ENCODE results near the gene MTG2.

MTG2 gene, protein sequence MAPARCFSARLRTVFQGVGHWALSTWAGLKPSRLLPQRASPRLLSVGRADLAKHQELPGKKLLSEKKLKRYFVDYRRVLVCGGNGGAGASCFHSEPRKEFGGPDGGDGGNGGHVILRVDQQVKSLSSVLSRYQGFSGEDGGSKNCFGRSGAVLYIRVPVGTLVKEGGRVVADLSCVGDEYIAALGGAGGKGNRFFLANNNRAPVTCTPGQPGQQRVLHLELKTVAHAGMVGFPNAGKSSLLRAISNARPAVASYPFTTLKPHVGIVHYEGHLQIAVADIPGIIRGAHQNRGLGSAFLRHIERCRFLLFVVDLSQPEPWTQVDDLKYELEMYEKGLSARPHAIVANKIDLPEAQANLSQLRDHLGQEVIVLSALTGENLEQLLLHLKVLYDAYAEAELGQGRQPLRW

DNA sequence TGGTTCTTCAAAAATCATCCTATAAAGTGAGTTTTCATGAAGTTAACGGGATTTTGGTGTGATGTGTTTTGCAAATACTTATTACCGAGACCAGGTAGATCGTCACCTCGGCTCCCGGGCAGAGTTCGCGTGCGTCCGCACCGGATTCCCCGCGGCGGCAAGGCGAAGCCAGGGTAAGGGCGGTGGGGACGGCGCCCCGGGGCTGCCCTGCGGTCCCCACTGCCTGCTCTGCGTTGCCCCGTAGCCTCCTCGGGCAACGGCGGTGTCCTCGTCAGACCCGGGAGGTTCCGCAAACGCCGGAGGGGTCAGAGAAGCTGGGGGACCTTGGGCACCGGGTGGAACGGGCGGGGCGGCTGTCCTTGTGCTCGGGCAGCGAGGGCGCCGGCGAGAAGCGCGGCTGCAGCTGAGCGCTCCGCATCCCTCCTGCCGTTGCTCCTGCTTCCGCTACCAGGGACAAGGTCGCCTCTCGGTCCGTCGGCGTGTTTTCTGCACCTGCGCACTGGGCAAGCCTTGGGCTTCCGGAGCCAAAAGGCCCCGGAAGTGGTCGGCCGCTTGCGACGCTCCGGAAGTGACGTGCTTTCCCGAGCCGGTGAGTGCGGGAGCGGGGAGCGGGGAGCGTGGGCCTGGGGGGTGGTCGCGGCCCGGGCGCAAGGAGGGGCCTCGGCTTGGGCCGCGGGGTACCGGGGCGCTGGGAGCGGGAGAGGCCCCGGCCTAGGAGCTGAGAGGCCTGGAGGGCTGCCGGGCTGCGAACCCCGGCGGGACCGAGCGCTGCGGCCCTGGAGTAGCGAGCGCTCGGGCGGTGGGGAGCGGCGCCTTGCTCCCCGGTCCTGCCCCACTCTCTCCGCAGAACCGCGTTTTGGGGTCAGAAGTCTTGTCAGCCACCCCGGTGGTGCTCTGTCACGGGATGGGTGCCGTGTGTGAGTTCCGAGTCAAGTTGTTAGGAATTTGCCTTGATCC, at the start of gene MTG2:
Gene MTG2 (plus strand): TSS at position 560 of the 957 bp plus-strand sequence. CDS start 10,393 bp downstream, outside the sequence.
- DNase-seq (ENCODE audit: low spot score): peak; percentile 96

DNA sequence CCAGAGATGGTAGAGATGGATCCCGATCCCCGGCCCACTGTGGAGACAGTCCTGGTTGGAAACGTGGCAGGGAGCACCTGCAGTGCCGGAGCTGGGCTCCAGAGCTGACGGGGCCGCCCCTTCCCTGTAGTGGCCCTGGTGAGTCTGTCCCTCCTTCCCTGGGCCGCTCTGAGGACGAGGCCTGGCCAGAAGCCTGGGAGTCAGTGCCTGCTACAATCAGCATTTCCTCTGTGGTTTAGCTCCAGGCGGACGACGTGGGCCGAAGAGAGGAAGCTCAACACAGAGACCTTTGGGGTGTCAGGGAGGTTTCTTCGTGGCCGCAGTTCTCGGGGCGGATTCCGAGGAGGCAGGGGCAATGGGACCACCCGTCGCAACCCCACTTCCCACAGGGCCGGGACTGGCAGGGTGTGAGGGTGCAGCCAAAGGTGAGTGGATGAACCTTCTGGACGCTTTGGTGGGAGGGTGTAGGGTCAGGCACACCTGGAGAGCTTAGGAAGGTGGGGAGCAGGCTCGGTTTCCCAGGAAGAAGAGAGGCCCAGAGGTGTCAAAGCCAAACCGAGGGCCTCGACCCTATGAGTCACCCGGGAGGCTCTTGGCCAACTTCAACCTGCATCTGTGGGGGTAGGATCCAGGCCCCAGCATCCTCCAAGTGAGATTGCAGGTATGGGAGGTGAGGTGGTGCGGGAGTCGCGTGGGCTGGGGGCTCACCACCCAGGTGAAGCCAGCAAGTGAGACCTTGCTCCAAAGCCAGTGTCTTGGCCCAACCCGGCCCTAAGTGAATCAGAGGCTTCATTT, 49.6 kb upstream of the MTG2 start:
- no peak for DNase-seq (ENCODE audit: low spot score)

DNA sequence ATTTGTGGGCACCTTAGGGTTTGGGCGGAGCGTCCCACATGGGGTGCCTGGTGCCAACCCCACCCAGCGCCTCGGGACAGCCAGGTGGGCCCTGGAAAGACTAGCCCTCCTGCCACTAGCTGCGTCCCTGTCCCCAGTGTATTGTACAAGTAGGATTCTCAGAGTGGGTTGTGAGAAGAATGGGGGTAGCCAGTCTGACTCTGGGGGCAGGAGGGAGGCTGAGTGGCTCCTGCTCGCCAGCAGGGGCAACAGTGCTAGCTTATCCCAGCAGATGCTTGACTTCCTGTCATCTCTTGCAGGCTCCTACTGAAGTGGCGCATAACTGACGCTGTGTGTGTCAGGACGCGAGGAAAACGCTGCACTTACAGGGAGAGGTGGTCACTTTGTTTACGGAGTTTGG, 49.0 kb upstream of the MTG2 start:
- no peak for DNase-seq (ENCODE audit: low spot score)

DNA sequence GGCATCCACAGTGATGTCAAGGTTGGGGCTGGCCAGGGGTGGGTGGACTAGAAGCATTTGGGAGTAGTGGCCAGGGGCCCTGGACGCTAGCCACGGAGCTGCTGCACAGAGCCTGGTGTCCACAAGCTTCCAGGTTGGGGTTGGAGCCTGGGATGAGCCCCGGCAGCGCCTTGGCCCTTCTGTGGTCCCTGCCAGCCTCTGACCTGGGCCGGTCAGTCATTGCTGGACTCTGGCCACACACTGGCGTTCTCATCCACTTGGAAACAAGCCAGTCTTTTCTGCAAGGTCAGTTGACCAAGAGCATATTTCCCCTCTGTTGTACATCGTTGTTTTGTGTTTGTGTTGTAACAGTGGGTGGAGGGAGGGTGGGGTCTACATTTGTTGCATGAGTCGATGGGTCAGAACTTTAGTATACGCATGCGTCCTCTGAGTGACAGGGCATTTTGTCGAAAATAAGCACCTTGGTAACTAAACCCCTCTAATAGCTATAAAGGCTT, 48.0 kb upstream of the MTG2 start:
- DNase-seq (ENCODE audit: low spot score): peak; percentile 45

DNA sequence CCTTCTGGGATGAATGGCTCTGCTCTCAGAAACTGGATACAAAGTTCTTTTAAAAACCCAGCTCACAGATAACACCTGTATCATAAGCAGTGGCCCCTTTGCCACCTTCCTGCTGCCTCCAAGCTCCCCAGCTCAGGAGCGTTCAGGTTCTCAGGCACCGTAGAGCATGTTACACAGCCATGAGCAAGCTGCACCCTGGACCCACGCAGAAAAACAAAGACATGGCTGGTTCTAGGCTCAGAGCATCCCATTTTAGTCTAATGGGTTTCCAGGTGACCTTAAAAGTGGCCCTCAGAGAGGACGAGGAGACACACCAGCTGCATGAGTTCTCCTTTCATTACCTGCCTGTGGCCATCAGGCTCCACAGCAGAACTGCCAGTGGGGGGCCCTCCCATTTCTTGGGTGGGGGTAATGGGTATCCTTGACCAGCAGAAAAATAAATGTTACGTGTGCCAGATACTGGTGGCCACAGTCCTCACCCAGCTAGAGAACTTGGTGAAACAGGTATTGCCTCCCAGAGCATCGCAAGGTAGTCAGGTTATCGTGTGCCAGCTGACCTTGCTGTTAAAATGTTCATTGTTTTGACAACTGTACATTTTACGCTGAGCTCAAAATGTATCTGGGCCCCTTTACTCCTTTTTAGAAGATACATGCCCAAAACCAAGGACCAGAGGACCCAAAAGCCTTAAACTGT, 47.1 kb upstream of the MTG2 start:
- no peak for DNase-seq (ENCODE audit: low spot score)

DNA sequence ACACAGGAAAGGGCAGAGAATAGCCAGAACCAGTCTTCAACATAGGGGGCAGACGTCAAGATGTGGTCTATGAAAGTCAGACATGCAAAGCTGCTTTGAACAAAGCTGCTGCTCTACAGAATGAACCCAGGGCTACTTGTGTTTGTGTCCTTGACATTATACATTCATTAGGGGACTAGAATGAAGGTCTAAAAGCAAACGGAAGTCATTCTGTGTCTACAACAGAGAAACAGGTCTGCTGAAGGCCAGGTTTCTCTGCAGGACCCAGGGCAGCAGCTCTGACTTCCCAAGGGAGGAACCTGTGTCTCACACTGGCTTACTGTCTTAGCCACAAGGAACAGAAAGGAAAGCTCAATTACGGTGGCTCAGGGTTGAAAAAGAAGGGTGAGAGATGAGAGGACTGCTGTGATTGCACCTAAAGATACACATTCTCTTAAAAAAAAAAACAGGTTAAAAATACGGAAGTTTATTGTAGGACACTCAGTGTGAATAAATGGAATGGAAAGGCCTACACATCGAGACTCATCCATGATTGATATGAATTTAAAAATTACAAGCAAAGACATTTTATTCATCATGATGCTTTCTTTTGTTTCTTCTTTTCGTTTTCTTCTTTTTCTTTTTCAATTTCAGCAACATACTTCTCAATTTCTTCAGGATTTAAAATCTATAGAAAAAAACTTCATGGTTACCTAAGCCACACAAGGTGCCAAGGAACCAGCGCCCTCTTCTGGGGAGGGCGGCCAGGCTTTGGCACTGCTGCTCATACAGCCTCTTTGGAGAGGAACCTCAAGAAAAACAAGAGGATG, 46.3 kb upstream of the MTG2 start:
- DNase-seq (ENCODE audit: low spot score): peak; percentile 68

DNA sequence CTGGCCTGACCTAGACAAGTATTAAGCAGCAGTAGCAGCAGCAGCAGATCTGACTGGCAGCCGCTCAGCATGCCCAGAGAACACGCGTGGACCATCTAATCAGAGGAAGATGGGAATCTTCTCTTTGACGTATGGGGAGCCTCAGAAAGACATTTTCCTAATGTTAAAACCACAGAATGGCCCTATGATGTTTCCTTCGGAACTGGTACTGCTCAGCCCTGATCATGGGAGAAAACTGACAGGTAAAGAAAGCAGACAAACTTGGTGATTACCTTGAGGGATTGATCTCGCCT, 45.8 kb upstream of the MTG2 start:
- DNase-seq (ENCODE audit: low spot score): no peak

DNA sequence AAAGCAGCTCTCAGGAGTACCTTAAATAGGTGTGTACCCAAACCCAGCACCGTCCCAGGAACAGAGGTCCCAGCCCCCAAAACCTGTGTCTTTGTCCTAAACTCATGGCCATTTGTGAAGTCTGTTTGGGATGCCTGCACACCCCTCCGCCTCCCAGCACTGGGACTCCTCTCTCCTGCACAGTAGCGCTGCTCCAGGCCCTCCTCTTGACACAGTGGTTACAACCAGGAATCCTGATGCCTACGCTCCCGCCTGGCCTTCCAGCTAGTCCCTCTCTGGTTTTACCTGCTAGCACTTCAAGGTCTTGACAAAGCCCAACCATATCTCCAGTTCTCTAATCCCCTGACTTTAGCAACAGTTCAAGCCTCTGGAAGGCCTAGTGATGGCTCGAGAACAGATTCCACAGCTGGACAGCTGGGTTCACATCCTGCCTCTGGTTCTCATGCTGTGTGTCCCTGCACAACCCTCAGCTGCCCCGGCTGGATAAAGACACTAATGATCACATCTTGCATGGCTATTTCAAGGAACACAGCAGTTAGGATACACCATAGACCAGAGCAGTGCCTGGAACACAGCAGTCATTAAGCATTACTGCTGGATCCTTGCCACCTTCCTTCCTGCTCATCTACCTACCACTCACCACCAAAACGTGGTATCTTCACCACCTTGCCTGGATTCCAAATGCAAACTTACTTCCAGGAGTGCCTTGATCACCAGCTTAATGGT, 45.2 kb upstream of the MTG2 start:
- no peak for DNase-seq (ENCODE audit: low spot score)

DNA sequence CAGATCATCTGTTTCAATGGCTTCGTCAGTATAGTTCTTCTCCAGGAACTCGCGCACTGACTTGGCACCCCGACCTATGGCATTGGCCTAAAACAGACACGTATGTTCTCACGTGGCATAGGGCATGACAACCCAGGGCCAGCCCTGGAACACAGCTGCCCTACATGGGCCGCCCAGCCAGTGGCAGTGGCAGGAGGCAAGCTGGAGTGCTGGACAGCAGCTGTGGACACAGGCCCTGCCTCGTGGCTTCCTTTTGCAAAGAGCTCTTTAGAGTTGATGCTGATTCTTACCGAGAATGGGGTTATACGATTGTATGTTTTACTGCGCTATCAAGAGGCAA, 44.7 kb upstream of the MTG2 start:
- no peak for DNase-seq (ENCODE audit: low spot score)

DNA sequence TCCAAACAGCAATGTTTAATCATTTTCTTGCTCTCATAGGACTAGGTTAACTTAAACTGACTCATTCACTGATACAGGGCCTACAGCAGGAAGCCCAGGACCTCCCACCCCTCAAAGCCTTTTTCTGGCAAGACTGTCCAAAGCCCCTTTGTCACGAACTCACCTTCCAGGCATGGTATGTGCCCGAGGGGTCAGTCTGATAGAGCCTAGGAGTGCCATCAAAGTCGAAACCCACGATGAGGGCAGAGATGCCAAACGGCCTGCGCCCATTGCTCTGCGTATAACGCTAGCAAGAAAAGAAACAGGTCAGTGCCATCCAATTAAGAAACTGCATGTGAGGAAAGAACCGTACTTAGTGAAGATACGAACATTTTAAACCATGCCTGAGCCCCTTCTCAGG, 43.9 kb upstream of the MTG2 start:
- no peak for DNase-seq (ENCODE audit: low spot score)

DNA sequence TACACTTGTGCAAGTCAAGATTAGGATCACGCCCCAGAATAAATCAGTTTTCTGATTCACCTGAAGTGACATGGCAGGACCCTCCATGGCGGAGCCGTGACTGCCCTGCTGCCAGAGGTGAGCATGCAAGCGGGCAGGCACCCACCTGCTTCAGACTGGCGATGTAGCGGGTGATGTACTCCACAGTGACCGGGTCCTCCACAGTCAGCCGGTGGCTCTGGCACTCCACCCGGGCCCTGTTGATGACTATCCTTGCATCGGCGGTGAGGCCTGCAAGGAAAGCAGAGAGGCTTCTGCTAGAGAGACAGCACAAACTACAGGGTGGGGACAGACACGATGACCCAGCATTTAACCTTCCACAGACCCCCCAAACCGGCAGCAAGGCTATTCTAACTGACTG, 43.2 kb upstream of the MTG2 start:
- DNase-seq (ENCODE audit: low spot score): no peak

DNA sequence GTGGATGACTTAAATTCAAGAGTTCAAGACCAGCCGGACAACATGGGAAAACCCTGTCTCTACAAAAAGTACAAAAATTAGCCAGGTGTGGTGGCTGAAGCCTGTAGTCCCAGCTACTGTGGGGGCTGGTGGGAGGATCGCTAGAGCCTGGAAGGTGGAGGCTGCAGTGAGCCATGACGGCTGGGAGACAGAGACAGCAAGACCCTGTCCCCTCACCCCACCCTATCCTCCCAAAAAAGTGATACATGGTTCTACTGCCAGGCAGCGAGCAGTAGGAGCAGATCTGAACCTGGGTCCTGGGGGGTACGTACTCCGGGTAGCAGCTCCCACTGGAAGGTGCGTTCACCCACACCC, 41.8 kb upstream of the MTG2 start:
- no peak for DNase-seq (ENCODE audit: low spot score)

DNA sequence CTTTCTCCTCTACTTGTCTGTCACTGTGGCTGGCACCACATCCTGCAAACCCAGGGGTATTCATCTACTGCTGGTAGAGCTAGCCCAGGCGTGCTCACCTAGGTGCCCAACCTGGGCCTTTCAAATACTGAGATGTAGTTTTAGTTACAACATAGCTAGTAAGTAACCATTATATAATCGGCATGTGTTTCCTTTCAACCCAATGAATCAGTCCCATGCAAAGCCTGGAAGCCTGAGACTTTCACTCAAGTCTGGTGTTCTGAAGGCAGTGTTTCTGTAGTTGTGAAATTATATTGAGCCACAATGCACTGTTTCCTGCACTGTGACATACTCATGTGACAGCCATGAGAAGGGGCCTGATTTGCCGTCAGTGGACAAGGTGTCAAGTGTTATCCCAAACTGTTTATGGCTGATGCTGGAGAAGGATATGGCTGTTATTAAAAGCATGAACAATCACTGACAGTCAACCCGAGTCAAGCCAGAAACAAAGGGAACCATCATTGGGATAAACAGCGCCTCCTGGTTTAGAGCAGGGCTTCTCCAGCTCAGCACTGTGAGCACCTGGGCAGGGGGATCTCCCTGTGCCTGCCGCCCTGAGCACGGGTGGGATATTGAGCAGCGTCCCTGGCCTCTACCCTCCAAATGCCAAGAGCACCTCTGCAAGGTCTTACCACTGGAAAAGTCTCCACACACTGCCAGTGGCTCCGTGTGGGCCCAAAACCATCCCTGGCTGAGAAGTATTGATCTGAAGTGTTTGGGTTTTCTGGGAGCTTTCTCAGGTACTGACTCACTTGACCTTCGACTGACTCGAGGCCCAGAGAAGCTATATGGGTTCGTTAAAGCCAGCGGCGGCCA, 41.2 kb upstream of the MTG2 start:
- DNase-seq (ENCODE audit: low spot score): peak; percentile 37

DNA sequence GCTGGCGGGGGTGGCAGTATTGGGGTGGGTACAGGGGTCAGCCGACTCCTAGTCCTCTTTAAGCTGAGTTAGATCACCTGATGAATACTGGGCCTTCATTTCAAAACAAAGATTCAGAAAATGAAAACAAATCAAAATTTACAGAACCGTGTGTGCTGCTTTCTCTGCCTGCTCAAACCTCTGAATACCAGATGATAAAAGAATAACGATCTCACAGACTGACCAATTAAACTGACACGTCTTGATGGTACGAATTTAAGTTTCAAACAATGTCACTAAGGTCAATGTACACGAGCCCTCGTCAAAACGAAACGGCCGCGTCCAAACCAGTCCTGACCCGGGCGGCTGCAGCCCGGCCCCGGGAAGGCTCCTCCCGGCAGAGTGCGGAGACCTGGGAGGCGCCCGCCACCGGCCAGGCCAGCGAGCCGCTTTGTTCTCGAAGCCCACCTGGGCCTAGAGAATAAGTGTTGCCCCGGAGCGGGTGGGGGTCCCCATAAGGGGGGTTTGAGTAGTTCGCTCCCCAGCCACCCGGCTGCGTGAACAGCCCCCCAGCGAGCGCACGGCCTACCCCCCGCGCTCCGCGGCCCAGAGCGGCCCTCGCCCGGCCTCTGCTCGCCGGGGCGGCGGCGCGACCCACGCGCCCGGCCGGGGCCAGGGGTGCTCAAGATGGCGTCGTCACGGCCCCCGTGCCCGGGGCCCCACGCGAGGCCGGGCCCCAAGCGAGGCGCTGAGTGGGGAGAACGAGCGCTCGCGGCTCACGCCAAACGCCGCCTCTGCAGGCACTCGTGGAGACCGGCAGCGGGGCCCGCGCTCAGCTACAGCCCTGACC, 40.4 kb upstream of the MTG2 start:
- peak; percentile 14 for DNase-seq (ENCODE audit: low spot score)

DNA sequence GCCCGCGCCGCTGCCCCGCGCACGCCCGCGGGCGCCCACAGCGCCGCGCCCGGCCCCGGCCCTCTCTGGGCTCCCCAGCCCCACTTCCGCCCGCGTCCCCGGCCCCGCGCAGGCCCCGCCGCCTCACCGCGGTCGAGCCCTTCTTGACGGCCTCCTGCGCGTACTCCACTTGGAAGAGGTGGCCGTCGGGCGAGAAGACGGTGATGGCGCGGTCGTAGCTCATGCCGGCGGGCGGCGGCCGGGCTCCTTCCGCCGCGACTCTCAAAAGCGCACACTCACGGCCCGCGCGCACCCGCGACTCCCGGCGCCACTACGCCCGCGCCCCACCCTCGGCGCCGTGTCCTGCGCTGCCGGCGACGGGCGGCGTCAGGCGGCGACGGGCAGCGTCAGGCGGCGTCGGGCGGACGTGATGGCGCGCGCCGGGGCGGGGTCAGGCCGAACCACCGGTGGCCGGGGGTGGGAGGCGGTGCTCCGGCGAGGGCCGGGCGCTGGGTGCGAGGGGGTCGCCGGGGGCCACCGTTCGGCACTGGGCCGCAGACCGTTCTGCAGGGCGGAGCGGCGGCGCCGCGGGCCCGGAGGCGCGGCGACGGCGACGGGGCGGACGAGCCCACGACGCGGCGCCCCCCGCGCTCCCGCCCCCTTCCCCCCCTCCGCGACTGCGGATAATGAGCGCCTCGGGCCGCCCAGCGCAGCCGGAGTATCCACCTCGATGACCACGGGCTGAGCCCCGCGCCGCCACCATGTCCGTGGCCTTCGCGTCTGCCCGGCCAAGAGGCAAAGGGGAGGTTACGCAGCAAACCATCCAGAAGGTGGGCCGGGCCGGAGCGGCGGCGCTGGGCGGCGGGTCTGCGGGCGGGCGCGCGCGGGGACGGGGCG, 39.5 kb upstream of the MTG2 start, which contains the start of the genes PSMA7 and SS18L1:
Gene PSMA7 (minus strand): TSS at position 314 of the 876 bp plus-strand sequence. CDS start 91 bp downstream, at position 223.
Gene SS18L1 (plus strand): TSS at position 689 of the 876 bp plus-strand sequence. CDS start 52 bp downstream, at position 741.
- peak; percentile 93 for DNase-seq (ENCODE audit: low spot score)

DNA sequence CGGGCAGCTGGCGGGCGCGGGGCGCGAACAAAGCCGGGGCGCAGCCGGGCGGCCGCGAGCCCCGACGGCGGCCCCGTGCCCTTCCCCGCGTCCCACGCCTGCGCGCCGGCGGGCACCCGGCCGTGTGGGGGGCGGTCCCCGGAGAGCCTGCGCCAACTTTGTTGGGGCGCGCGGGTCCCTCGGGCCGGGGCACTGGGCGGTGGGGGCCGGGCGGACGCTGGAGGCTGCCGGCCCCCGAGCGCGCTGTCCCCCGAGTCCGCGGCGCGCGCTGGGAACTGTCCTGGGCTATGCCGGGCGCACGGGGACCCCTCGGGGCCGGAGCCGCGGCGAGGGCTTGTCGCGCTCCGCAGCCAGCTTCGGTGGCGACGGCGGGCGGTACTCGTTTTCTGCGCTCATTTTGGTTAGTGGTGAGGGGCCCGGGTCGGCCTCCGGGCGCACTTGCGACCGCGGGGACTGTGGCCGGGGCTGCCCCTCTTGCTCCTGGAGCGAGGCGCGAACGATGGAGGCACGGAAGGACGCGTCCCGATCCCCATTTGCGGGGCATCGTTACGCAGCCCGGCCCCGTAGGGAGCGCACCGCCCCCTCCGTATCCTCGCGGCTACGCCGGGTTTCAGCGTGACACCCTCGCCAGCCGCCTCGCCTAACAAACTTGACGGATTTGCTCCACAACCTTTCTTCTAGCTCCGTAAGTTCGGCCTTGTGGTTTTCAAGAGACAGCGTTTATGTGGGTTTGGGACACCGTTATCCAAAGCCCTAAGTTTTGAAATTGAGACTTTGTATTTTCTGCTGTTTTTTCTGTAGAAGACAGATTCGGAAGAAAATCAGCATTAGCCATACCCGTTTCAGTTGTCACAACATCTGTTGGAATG, 38.6 kb upstream of the MTG2 start:
- peak; percentile 63 for DNase-seq (ENCODE audit: low spot score)
